Stimulated activated naive B cell treated with anti-CD40 and anti-IgM and Interleukin-4, amounts not matched to agents 10 μg/mL and 1 μg/mL and 100 μg/mL, for 72 hours (primary cell): Measurements from ENCODE around the gene CRABP2.

Experiments used
- ATAC-seq, 2 donors: fragments of 150-1000 bp; cut with Tn5 transposase; replicated peaks; 2 replicates each; pipeline ENCODE4 v1.10.0; 2021; ENCODE audit warnings: moderate library complexity in 1 of 2
- DNase-seq: peaks from one replicate; pipeline ENCODE4 v3.0.0; 2021
- H3K27ac Mint-ChIP-seq: one replicate; pipeline ENCODE4 v1.8.0; 2022; ENCODE audit warnings: mild to moderate bottlenecking, mixed read lengths
- H3K27me3 Mint-ChIP-seq, 2 donors: one replicate each; pipeline ENCODE4 v1.8.0; 2022; ENCODE audit warnings: mixed read lengths in 2 of 2
- H3K36me3 Mint-ChIP-seq, 2 donors: one replicate each; pipeline ENCODE4 v1.8.0; 2022; ENCODE audit warnings: mixed read lengths in 2 of 2, mild to moderate bottlenecking in 1 of 2
- H3K4me1 Mint-ChIP-seq, 2 donors: one replicate each; pipeline ENCODE4 v1.8.0; 2022; ENCODE audit warnings: mixed read lengths in 2 of 2, mild to moderate bottlenecking in 1 of 2
- H3K4me3 Mint-ChIP-seq, 2 donors: one replicate each; pipeline ENCODE4 v1.8.0; 2022; ENCODE audit warnings: mild to moderate bottlenecking in 2 of 2, mixed read lengths in 2 of 2, moderate library complexity in 1 of 2
- H3K9me3 Mint-ChIP-seq, 2 donors: one replicate each; pipeline ENCODE4 v1.8.0; 2022; ENCODE audit warnings: mixed read lengths in 2 of 2, mild to moderate bottlenecking in 1 of 2

CRABP2 gene

DNA sequence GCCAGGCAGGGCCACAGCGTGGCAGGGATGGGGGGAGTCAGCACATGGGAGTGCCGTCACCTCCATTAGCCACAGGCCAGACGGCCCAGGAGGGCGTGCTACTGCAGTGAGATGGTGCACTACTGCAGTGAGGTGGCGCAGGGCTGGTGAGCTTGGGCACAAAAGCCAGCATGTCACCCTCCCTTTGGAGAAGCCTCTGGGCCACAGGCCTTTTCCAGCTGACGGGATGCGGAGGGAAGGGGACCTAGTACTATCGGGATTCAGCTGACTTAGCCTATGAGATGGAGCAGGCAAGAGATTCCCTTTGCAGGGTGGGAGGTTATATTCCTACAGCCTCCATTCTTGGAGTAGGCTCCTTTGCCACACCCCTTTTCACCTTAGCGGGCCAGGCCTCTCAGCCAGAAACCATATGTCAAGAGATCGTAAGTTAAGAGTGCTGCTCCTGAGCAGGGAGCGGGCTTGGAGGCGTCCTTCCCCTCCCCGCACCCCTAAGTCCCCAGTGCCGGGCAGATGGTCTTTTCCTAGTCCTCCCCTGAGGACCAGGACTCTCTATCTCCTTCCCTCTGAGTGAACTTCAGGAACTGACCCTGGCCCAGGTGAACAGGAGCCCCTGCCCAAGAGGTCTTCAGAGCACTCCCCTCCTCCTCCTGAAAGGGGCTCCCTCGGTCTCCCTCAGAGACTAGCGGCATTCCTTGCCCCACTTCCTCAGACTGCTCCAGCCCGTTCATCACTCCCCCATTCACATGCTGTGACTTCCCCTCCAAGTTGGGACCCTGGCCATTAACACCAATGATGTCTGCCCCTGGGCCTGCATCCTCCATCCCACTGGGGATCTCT is 36.4 kb downstream of the CRABP2 start:
- DNase-seq (no peak), ATAC-seq (no peak)
- H3K27me3 Mint-ChIP-seq, result peaks cover 24 to 43% of the 10 kb centered on the region in 2 donors
- H3K4me1 Mint-ChIP-seq, result peaks cover 19 to 22% of the 10 kb centered on the region in 2 donors
- no peak overlapping the region for H3K4me3 Mint-ChIP-seq
- H3K9me3 Mint-ChIP-seq, result no peaks in the 10 kb centered on the region
- no peaks in the 10 kb centered on the region for H3K36me3 Mint-ChIP-seq
- peak overlapping the region; percentile 62 for H3K27ac Mint-ChIP-seq

DNA sequence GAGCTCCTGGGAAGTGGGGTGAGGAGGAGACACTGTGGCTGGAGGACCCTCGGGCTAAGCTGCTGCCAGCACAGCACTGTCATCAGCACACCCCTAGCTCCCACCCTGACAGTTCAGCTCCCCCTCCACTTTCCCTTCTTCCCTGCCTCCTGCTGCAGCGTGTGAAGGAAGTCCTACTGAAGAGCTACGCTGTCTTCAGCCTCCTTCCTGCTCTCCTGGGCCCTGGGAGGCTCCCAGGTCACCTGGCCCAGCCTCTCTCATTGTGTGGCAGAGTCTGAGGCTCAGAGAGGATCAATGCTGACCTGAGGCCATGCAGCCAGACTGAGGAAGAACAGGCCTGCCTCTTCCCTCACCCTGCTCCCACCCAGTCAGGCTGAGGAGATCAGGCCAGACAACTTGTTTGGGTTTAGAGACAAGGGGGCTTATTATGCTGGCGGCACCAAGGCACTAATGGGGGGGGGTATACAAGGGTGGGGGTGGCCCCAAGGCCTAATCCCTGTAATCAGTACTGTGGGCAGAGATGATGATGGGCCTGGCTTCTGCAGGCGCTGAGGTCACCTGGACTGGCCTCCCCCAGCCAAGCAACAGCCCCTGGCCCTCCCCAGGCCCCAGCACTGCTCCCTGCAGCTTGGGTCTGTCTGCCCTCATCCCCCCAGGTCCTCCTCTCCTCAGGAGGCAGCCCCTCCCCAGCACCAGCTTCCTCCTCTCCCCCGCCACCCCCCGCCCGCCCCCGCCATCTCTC is 37.2 kb downstream of the CRABP2 start:
- H3K27me3 Mint-ChIP-seq, result peaks cover 15 to 35% of the 10 kb centered on the region in 2 donors
- DNase-seq, result no peak
- no peaks in the 10 kb centered on the region for H3K9me3 Mint-ChIP-seq
- H3K4me3 Mint-ChIP-seq, result no peak overlapping the region
- no peak overlapping the region for H3K27ac Mint-ChIP-seq
- no peak for ATAC-seq
- no peaks in the 10 kb centered on the region for H3K36me3 Mint-ChIP-seq
- H3K4me1 Mint-ChIP-seq, result peaks cover 28 to 30% of the 10 kb centered on the region in 2 donors

DNA sequence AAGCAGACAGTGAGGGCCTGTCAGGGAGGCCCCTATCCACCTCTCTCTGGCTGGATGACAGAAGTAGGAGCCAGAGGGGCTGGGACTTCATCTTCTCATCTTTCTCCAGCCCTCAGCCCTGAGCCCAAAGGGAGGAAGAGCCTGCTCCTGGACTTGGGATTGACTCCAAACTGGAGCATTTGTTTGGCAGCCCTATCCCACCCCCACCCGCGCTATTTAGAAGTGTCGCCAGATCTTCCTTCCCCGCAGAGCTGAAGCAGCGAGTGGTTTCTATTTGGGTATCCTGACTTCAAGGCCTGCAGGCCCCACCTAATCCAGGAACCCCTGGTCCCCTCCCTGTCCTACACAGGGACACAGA is 37.8 kb downstream of the CRABP2 start:
- no peak for ATAC-seq
- no peak overlapping the region for H3K27ac Mint-ChIP-seq
- no peaks in the 10 kb centered on the region for H3K9me3 Mint-ChIP-seq
- no peak overlapping the region for H3K4me3 Mint-ChIP-seq
- H3K27me3 Mint-ChIP-seq, result peaks cover 13 to 29% of the 10 kb centered on the region in 2 donors
- H3K36me3 Mint-ChIP-seq, result no peaks in the 10 kb centered on the region
- peaks cover 33 to 34% of the 10 kb centered on the region in 2 donors for H3K4me1 Mint-ChIP-seq
- DNase-seq, result no peak

DNA sequence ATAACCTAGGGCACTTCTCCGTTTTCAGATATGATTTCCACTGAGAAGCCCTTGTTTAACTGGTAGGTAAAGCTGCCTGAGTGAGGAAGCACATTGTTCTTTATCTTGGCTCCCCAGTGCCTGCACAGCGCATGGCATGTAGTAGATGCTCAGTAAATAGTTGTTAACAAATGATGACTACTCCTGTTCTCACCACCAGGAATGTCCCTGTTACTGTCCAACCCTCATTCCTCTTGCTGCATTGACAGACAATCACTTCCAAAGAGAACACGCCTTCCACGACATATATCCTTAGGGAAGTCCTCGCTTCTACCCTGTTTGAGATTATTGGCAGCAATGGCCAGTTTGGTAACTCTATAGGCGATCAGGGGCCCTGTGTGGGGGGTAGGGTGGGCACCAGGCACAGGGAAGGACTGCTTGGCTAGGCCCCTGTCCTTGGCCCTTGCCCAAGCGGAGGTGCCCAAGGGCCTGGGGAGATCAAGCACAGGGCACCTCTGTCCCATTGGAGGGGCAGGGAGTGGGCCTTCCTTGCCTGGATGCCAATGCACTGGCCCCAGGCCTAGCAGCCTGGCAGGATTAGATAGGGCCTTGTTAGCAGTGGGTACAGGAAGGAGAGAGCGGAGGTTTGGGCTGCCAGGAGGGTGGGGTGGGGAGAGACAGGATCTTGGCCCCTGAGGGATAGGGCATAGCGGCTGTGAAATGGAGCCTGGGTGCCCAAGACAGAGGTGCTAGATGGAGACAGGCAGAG is 38.3 kb downstream of the CRABP2 start:
- H3K9me3 Mint-ChIP-seq, result no peaks in the 10 kb centered on the region
- no peak for ATAC-seq
- no peak overlapping the region for H3K4me3 Mint-ChIP-seq
- H3K27ac Mint-ChIP-seq, result no peak overlapping the region
- H3K4me1 Mint-ChIP-seq, result peaks cover 37 to 38% of the 10 kb centered on the region in 2 donors
- H3K27me3 Mint-ChIP-seq, result peaks cover 13 to 23% of the 10 kb centered on the region in 2 donors
- H3K36me3 Mint-ChIP-seq, result no peaks in the 10 kb centered on the region
- no peak for DNase-seq

DNA sequence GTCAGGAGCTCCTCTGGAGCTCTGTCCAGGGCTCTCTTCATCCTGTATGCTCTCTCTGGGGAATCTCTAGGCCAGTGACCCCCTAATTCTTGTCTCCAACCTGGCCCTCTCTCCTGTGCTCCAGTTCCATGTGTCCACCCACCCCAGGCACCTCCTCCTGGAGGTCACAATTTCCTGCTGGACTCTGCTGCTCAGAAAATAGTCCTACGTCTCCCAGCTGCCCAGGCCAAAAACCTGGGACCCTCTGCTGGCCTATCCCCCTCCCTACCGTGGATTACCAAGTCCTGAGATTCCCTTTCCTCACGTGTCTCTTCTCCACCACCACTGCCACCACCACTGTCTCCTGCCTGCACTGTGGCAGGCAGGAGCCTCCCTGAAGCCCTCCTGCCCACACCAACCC is 39.8 kb downstream of the CRABP2 start:
- no peak overlapping the region for H3K4me3 Mint-ChIP-seq
- peaks cover 3 to 11% of the 10 kb centered on the region in 2 donors for H3K27me3 Mint-ChIP-seq
- peak overlapping the region; percentile 4 for H3K27ac Mint-ChIP-seq
- no peaks in the 10 kb centered on the region for H3K9me3 Mint-ChIP-seq
- ATAC-seq (no peak), DNase-seq (no peak)
- peaks cover 52 to 53% of the 10 kb centered on the region in 2 donors for H3K4me1 Mint-ChIP-seq
- H3K36me3 Mint-ChIP-seq, result no peaks in the 10 kb centered on the region

DNA sequence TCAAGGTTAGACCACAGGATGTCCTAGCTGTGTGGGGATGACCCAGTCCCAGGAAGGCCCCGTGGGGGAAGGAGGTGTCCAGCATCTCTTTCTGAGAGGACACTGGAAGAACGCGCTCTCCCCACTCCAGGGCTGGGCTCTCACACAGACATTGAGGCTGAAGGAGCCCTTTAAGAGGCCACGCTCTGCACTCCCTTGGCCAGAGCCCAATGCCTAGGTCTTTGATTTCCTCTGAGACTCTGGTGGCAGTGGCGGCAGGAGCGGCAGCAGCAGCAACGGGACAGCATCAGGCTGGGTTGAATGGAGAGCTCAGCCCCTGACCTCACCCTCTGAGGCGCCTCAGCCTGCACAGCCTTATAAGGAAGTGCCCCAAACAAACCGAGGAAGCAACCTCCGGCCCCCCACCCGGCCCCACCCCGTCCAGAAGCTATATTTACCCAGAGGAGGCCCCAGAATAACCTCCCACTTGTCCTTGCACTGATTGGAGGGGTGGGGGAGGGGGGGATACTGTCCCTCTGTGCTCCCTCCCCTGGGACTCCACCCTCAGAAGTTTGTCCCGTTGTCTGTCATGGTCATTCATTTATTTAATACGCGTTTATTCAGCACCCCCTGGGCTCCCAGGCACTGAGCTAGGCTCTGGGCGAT is 40.5 kb downstream of the CRABP2 start:
- DNase-seq (no peak), ATAC-seq (peak; percentile 43 to 45)
- Mint-ChIP-seq H3K4me1 (peaks cover 54 to 60% of the 10 kb centered on the region in 2 donors), H3K36me3 (no peaks in the 10 kb centered on the region), H3K9me3 (no peaks in the 10 kb centered on the region), H3K27me3 (peaks cover 0 to 4% of the 10 kb centered on the region in 2 donors), H3K27ac (no peak overlapping the region), H3K4me3 (no peak overlapping the region)

DNA sequence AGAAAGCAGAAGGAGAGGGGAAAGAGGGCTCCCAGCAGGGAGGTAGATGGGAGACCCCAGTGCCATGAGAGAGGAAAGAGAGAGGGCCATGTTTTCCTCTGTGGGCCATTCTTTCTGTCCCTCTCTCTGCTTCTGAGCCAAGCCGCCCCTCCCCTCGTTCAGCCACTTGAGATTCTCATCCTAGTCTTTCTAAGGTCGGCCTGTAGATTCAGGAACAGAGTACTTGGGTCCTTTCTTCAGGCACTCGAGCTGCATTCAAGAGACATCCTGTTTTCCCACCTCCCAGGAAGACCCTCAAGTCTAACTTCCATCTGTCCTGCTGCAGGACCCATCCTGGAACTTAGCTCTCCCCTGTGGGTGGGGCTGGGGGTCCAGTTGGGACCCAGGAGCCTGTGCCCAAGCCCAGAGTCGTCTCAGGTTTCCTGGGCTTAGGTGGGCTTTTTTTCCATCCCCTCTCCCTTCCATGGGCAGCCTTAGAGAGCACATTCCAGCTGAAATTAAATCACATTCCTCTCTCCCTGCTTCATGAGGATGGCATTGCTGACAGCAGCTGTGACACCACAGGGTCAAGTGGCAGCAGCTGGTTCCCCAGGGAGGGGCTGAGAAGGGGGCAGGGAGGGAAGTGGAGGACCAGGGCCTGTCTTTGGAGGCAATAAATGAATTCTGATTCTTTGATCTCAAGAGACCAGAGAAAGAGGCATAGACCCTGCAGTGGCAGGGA is 41.2 kb downstream of the CRABP2 start:
- DNase-seq (no peak), ATAC-seq (no peak)
- Mint-ChIP-seq H3K4me3 (no peak overlapping the region), H3K27ac (no peak overlapping the region), H3K9me3 (no peaks in the 10 kb centered on the region), H3K36me3 (no peaks in the 10 kb centered on the region), H3K4me1 (peaks cover 61 to 66% of the 10 kb centered on the region in 2 donors), H3K27me3 (peaks cover 0 to 5% of the 10 kb centered on the region in 2 donors)

DNA sequence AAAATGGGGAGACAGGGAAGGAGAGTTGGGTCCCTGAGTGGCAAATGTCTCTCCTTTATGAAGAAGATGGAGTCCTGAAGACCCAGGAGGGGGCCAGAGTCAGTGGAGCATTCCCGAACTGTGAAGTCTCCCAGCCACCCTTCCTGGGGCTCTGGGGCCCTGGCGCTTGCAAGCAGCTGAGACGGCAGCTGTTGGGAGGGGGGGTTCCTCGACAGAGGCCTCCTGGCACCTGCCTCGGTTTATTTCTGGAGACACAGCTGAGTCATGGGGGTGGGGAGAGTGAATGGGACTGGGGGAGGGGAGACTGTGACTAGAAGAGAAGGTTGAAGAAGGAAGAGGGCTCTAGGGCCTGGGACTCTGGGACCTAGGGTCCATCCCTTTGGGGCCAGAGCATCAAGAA is 42.2 kb downstream of the CRABP2 start:
- Mint-ChIP-seq H3K27ac (peak overlapping the region; percentile 77), H3K4me3 (no peak overlapping the region), H3K36me3 (no peaks in the 10 kb centered on the region), H3K27me3 (peaks cover 6% of the 10 kb centered on the region in 2 donors), H3K9me3 (no peaks in the 10 kb centered on the region), H3K4me1 (peaks cover 66 to 77% of the 10 kb centered on the region in 2 donors)
- ATAC-seq, result no peak
- no peak for DNase-seq

DNA sequence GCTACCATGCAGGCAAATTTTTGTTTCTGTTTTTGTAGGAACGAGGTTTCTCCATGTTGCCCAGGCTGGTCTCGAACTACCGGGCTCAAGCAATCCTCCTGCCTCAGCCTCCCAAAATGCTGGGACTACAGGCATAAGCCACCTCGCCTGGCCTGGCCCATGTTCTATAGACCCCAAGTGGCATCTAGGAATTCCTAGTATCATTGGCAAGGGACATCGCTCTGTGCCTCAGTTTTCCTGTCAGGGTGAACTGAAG is 42.7 kb downstream of the CRABP2 start:
- no peak overlapping the region for H3K4me3 Mint-ChIP-seq
- peaks cover 10 to 11% of the 10 kb centered on the region in 2 donors for H3K27me3 Mint-ChIP-seq
- no peaks in the 10 kb centered on the region for H3K36me3 Mint-ChIP-seq
- ATAC-seq (no peak), DNase-seq (no peak)
- H3K27ac Mint-ChIP-seq, result peak overlapping the region; percentile 77
- peaks cover 70 to 81% of the 10 kb centered on the region in 2 donors for H3K4me1 Mint-ChIP-seq
- no peaks in the 10 kb centered on the region for H3K9me3 Mint-ChIP-seq

DNA sequence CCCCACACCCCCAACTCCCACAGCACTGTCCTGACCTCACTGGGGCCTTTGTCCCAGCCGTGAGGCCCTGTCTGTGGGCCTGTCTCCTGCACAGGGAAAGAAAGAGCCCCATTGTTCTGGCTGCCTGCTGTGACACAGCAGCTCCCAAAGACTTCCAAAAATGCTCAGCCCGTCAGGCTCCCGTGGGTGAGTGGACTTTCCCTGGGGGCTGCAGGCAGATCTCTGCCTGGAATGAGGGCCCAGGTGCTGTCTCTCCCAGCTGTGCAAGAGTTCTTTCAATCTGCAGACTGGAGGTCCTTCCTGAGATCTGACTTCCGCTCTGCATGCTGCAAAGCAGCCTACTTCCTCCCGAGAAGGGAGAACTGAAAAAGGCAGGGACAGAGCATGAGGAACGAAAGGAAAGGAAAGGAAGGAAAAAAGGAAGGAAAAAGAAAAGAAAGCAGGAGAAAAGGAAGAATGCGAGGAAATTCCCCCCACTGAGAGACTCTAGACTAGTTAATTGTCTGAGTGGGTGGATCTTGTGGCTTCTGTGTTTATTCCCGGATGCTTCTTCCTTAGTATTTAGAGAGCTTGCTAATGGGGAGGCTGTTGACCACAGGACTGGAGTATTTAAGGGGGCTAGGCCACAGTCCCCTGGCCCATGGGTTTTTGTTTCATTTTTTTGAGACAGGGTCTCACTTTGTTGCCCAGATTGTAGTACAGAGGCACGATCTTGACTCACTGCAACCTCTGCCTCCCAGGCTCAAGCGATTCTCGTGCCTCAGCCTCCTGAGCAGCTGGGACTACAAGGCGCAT is 43.2 kb downstream of the CRABP2 start:
- Mint-ChIP-seq H3K4me3 (no peak overlapping the region), H3K36me3 (peaks cover 0 to 2% of the 10 kb centered on the region in 2 donors), H3K9me3 (no peaks in the 10 kb centered on the region), H3K27ac (no peak overlapping the region), H3K4me1 (peaks cover 76 to 86% of the 10 kb centered on the region in 2 donors), H3K27me3 (peaks cover 15 to 16% of the 10 kb centered on the region in 2 donors)
- ATAC-seq (no peak), DNase-seq (no peak)

DNA sequence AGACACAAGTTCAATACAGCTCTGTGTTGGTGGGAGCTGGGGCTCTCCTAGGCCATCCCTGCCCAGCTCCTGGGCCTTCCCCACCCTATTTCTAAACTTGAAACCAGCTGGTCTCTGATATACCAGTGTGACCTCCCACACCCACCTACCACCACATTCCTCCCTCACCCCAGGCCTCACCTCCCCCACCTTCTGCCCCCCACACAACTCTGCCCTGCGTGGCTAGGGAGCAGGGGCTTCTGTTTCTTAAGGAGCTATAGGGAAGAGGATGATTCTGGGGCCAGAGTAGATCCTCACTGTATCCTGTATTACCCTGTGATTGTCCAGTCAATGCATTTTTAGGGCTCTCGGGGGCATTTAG is 44.7 kb downstream of the CRABP2 start:
- Mint-ChIP-seq H3K27me3 (peaks cover 29 to 31% of the 10 kb centered on the region in 2 donors), H3K9me3 (no peaks in the 10 kb centered on the region), H3K27ac (peak overlapping the region; percentile 89), H3K36me3 (peaks cover 0 to 2% of the 10 kb centered on the region in 2 donors), H3K4me1 (peaks cover 81 to 94% of the 10 kb centered on the region in 2 donors), H3K4me3 (peak overlapping the region; percentile 49 to 82)
- ATAC-seq, result peak in 1 of 2 donors; percentile 7
- no peak for DNase-seq

DNA sequence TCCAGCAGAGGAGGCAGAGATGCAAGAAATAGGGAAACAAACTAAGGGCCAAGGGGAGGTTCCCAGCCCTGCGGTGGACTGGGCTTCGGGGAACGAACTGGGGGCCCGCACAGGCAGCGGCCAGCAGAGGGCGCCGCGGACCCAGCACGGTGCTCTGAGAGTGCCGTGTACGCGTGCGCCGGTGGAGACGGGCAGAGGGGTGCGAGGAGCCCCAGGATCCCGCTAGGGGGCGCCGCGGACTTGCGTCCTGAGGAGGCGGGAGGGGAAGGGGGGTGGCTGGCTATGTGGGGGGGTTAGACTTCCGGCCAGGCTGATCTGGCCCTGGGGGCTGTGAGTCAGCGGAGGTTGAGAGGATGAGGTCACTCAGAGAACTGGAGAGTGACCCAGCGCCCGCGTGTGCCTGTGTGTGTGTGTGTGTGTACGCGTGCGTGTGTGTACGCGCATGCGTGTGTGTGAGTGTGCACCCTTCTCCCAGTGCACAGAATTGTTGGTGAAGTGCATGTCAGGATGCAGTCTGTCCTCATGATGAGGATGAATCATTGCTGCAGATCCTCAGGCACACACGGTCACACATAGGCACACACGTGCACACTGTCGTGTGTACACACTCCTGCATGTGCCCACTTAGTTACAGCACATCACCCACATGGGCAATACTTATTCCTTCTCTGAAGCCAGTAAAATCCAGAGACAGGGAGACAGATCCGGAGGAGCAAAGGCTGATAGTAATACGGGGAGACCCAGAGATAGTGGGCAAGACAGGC is 45.2 kb downstream of the CRABP2 start:
- DNase-seq (peak; percentile 87), ATAC-seq (peak; percentile 87 to 88)
- Mint-ChIP-seq H3K36me3 (peaks cover 0 to 2% of the 10 kb centered on the region in 2 donors), H3K27ac (peak overlapping the region; percentile 37), H3K9me3 (no peaks in the 10 kb centered on the region), H3K4me3 (peak overlapping the region; percentile 71 to 82), H3K4me1 (peaks cover 79 to 88% of the 10 kb centered on the region in 2 donors), H3K27me3 (peaks cover 35 to 36% of the 10 kb centered on the region in 2 donors)
